HG02798 (cell line): ENCODE results near the gene CIB4.

ENCODE experiments used
- ATAC-seq: cut with Tn5 transposase; IDR thresholded peaks from one replicate; pipeline ENCODE4 v1.9.1; 2021; ENCODE audit warnings: mild to moderate bottlenecking; ENCODE audit not compliant: unreplicated experiment, poor library complexity

The CIB4 gene

DNA sequence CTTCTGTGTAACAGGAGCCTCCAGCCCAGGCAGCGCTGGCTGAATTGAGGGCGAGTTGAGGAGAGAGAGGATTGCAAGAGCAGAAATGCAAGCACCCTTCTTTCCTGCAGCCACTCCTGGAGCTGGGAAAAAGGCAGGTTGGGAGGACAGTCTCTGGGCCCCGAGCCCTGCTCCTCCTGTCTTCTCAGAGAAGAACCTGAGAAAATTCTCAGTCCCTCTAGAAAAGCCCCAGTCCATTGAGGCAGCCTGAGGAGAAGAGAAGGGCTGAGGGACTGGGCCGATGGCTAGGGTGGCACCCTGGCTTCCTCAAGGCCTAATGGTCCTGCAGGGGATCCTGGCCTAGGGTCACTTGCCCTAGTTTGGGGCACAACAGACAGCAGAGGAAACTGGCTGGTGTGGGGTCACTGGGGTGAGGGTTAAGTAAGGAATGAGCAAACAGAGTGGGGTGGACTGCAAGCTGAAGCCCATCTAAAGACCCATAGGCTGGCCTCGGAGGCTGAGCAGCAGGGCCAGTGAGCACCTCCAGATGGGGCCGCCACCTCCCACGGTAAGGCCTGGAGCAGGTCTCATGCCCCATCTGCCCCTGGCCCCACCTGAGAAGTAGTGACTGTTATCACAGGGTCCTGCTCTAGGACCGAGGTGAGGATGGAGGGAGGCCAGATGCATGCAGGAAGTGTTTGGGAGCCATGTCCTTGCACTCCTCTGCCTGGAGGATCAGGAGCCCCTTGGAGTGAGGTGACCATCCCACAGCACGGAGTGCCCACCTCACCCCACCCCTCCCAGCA, 12.4 kb downstream of the CIB4 start:
- no peak for ATAC-seq

DNA sequence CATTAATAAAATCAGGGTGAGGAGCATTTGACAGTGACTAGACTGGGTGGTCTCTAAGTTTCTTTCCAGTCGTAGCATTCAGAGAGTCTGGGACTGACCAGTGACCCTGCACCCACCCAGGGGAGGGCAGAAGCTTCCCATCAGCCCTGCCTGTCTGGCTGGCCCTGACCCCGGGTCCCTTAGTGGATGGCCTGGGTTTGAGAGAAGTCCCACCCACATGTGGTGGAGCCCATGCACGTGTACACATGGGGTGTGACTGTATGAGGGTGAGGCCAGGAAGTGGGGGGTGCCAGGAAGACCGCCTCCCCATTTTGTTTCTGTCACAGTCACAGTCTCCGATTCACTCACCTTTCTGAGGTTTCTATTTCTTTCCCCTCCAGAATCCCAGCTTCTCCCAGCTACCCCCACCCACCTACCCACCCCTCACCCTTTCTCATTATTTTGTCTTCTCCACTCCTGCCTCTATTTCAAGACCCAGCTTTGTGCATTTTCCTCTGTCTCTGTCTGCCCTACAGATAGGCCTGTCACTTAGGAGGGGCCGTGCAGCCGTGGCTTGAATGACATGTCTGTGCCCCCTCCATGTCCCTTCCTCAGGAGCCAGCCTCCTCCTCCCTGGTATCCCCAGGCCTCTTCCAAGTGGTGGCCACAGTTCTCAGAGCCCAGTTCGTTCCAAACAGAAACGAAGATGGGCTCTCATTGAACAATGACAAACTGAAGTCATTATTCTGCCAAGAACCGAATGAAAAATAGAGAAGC, 13.6 kb downstream of the CIB4 start:
- no peak for ATAC-seq

DNA sequence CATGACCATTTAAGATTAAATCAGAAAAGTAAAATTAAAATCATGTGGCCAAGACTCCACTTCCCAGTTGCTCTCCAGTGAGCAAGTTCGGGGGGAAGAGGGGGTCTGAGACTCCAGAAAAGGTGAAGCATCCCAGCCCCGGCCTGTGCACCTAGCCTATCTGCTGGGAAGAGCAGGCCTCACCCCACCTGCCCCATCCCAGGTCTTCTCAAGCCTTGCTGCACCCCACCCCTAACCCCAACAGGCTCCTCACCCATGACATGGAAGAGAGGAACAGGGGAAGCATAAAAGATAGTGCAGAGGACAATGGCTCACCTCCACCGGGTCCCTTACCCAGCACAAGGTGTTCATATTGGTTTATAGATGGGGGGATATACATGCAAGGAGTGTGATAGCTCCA, 14.6 kb downstream of the CIB4 start:
- ATAC-seq: no peak

DNA sequence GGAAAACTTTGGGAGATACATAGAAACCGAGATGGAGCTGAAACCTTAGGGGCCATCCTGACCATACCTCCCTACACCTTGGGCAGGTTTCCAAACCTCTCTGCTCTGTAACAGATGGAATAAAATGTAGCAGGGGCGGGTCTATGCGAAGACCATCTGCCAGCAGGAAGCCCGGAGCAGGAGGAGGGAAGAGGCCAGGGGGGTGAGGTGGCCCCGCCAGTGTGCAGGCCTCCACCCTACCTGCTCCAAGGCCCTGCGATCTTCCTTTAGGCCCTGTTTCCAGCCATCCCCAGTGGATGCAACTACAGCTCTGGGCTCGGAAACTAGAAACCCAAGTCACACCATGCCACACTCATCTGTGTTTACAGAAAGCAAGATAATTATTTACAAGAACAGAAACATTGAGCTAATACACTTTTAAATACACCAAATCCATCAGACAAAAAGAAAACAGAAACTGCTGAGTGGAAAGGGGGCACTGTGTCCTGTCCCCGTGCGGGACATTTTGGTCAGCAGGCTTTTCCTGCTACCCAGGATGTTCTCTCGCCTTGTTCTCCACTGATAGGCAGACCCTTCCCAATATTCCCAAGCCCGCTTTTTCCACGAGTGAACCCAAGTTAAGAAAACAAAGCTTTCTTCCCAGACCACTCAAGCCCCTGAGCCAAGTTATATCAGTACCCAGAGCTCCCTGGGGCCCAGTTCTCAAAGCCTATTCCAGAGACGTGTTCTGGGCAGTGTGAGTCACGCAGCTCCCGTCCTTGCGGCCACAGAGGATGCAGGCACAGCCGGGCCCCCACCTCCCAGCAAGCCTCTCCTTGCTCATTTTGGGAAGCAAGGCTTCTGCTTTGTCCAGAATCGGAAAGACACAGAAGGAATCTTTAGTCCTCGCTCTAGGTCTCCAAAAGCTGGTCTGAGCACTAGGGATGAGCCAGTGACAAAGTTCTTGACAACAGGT, 17.3 kb downstream of the CIB4 start:
- no peak for ATAC-seq

DNA sequence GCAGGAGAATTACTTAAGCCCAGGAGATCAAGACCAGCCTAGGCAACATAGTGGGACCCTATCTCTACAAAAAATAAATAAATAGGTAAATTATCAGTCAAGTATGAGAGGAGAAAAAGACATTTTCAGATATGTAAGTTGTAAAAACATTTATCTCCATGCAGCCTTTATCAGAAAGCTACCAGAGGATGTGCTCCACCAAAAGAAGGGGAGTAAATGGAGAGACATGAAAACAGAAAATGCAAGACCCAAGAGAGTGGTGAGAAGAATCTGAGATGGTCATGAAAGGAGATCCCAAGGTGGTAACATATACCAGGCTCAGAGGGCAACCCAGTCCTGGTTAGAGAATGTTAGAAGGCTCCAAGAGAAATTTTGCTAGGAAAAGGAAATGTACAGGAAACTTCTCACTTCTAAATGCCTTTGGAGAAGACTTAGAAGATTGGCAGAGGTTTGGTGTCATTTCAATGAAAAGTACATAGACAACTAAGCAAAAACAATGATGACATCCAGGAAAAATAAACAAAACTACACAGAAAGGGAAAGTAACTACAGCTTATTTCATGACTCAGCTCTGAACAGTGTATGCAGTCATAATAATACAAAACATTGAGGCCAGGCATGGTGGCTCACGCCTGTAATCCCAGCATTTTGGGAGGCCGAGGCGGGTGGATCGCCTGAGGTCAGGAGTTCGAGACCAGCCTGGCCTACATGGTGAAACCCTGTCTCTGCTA, 19.5 kb downstream of the CIB4 start:
- no peak for ATAC-seq

DNA sequence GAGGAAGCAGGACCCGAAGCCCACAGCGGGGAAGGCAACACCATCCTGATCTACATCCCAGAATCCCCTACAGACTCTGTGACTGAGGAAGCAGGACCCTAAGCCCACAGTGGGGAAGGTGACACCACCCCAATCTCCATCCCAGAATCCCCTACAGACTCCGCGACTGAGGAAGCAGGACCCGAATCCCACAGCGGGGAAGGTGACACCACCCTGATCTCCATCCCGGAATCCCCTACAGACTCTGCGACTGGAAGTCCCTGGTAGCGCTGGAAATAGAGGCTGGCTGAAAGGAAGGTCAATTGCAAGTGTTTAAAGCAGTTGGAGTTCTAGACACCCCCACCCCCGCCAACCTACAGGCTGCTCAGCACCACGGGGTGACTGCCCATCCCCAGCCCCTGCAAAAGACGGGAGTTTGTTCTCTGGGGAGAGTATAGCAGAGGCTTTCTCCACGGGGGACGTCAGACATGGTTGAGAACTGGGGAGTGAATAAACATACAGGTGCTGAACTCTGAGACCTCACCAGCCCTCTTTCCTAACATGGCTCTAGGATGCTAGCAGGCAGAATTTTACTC, 21.0 kb downstream of the CIB4 start:
- ATAC-seq: no peak

DNA sequence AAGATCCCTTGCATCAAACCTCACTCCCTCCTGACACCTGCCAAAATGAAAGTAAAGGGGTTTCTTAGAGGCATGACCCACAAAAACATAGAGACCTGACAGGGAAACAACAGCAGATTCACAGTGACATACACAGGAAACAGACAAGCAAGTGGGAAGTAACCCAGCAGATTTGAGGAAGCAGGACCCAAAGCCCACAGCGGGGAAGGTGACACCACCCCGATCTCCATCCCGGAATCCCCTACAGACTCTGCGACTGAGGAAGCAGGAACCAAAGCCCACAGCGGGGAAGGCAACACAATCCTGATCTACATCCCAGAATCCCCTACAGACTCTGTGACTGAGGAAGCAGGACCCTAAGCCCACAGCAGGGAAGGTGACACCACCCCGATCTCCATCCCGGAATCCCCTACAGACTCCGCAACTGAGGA, 21.6 kb downstream of the CIB4 start:
- no peak for ATAC-seq

DNA sequence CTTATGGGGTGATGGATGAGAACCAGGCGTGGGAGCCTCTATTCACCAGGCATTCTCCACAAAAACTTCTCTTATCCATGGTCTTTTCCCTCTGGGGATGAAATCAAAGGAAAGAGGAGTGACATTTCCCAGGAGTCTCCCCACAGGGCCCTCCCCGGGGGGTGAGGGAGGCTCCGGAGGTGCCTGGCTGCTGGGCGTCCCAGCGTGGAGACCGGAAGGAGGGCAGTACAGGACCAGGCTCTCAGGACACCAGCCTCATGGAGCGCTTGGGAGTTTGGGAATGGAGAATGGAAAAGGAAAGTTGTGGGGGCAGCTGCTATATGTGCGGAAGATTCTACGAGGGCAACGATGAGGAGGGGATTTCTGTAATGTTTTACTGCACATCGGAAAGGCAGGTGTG, 22.1 kb downstream of the CIB4 start:
- no peak for ATAC-seq

DNA sequence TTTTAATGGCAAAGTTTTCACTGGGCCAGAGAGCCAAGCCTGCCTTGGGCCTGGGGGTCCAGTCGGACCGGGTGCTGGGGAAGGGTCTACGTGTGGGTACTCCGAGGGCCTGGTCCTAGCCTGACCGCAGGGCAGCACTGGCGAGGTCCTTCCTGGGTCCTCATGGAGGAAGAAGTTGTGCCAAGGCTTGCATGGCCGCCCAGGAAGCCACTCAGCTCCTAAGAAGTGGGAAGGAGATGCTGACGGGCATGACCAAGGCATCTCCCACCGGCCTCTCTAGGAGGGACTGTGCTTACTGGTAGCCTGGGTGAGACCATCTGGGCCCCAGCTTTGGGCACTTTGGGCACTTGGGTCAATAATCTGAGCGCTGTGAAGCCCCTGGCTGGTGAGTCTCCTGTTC, 22.6 kb downstream of the CIB4 start:
- ATAC-seq: no peak

DNA sequence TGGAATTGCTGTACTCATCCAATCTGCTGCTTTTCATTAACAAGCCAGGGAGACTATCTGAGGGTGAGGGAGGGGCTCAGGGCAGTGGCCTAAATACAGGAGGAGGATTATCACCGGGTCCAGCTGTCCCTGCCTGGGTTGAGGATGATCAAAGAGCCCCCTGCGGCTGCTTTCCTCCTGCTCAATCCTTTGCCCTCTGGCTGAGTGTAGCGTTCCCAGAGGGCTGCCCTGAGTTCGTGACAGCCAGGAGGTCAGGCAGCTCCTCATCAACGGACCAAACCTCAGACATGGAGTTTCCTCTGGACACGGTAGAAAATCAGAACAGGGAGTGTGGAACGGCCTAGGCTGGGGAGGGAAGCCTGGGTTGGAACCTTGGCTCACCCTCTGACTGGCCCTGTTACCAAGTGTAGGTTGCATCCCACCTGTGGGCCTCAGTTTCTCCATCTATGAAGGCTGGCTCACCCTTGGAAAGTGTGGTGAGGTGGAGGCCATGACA, 23.5 kb downstream of the CIB4 start:
- no peak for ATAC-seq

DNA sequence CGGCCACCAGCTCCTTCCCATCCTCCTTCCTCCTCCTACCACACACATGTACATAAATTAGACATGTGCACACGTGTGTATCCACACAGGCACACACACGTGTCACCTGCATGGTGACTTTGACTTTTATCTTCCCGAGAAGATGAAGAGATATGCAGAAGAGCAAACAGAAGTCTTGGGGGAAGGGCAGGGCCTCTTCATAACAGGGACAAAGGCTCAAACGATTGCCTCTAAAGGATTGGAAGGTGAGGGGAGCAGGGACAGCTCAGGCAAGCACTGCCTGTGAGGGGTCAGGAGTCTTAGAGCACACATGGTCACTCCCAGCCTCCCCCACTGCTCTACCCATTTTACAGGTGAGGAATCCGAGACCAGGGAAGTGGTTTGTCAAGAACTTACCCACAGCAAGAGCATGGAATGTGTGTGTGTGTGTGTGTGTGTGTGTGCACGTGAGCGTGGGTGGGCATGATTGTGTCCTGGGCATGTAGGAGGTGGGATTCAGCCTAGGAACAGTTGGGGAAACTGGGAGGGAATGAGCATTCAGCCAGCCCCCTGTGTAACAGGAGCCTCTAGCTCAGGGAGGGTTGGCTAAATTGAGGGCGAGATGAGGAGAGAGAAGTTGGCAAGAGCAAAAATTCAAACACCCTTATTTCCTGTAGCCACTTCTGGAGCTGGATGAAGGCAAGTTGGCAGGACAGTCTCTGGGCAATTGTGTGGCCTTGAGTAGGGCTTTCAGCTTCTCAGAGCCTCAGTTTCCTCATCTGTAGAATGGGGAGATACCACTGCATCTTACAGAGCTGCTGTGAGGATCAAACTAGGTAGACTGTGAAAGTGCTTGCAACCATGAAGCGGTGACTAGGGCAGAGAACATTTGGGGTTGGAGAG, 24.2 kb downstream of the CIB4 start:
- ATAC-seq: no peak

DNA sequence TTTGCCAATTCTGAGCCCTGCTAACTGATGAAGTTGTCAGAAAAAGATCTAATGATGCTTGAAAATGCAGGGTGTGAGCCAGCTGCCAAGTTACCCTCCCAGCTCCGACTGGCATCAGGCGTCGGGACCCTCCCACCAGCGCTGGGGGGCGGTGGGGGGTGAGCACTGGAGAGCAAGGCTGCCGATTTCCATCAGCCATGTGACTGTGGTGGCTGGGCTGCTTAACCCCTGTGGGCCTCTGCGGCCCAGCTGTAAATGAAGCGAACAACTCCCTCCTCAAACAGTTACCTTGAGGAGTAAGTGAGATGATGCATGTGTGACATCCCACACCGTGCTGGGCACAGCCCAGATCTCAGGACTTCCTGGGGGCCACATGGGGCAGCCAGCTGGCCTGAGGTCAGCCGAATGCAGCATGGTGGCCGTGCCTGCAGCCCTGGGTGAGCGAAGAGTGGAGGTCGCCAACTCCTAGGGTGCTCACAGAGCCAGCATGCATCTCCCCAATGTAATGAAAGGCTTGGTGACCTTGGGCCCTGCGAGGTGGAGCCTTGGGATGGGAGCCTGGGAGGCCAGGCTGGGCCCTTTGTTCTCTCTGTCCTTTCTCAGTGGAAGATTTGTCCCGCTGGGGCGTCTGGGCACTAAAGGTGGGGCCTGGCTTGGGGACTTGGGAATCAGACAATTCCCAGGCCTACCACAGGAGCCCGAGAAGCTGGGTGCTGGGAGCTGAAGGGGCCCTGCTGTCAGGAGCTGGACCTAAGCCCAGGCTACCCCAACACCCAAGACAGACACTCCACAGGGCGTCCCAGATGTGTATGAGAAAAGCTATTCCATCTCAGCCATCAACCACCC, 25.1 kb downstream of the CIB4 start:
- ATAC-seq: no peak

DNA sequence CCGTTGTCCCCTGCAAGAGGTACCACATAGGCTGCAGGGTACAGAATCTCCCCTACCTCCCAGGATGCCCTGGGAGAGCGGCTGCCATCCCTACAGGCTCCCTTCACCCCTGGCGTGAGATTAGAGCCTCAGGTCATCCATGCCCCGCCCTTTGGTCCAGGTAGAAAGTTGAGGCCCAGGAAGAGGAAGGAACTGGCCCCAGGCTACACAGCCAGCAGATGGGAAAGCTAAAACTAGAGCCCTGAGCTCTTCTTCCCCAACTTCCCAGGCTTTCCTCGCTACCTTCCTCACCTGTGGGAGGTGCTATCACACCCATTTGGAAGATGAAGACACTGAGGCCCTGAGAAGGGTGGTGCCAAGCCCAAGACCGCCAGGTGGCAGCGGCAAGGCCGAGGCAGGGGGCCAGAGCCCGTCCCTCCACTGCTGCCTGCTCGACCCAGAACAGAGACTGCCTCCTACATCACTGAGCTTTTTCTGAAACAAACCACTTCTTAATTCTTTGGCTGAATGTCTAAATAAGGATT, 25.8 kb downstream of the CIB4 start:
- ATAC-seq: no peak

DNA sequence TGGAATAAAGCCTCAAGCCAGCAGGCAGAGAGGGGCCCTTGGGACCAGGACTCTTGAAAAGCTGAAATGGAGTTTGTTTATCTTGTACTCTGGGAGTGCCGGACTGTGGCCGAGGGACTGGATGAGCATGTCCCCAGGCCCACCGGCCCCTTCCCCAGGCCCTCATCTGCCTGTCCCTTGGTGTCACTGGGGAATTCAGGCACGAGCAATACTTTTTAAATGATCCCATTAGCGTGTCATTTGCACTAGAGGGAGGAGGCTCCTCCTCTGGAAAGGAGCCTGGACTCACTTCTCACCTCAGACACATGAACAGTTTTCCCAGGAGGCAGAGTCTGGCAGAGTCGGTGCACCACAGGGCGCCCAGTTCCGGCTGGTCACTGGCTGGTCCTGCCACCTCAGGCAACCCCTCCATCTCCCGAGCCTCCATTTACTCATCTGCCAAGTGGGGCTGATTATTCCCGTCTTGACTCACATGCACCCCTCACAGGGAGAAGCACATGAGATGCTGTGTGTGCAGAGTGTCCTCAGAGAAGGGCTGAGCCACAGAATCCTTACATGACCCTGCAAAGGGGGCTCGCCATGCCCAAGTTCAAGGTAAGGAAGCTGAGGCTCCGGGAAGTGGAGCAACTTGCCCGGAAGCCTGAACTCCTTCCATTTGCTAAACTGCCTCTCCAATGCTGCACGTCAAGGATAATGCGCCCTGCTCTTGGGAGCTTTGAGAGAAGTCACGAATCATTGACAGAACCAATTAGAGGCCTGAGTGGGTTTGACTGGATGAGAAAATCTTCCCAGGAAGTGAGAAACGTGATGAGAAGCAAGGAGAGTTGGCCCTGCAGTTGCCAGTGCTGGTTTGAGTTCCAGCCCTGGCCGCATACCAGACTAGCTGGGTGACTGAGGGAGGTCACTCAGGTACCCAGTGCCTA, 26.7 kb downstream of the CIB4 start:
- ATAC-seq: no peak

DNA sequence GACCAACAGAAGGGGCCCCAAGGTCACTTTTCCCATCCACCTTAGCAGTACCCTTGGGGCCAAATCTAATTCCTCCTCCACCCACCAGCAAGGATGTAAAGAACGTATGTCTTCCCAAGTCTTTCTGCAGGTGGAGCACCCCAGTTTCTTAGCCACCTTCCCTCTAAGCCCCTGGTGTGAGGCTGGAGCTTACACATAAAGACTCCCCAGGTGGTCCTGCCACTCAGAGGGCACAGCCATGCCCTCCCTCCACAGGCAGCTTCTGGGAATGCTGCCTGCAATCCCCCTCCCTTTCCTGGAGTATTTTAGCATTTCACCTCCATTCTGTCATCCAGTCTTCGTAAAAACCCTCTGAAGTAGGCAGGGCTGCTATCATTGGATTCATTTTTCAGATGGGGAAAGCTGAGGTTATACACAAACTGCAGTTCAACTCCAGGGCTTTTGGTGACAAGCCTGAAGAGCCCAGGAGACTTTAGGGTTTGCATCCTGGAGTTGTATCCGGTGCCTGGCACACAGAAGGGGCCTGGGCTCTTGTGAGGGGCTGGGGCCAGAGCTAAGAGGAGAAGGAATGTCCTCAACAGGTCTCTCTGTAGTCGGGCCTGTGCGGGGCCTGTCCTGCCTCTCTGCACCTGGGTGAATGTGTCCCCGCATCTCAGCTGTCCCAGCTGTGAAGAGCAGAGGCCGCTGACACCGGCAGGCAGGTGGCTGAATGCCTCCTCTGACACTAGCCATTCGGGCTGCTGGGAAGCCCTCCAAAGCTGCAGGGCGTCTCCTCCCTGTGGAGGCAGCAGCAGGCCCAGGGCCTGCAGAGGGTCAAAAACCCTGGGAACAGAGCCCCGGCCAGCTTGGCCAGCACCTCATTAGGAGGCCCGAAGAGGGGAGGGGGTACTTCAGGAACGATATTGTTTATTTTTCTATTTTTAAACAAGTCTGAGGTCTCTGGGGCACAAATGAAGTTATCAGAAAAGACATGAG, 27.6 kb downstream of the CIB4 start:
- ATAC-seq: no peak
